Measurements from ENCODE around the gene MPHOSPH9. TPM values are rescaled to one million over a fixed set of nuclear protein-coding genes. Genes with fewer than 3 reads are reported as not detected.

The MPHOSPH9 gene, protein sequence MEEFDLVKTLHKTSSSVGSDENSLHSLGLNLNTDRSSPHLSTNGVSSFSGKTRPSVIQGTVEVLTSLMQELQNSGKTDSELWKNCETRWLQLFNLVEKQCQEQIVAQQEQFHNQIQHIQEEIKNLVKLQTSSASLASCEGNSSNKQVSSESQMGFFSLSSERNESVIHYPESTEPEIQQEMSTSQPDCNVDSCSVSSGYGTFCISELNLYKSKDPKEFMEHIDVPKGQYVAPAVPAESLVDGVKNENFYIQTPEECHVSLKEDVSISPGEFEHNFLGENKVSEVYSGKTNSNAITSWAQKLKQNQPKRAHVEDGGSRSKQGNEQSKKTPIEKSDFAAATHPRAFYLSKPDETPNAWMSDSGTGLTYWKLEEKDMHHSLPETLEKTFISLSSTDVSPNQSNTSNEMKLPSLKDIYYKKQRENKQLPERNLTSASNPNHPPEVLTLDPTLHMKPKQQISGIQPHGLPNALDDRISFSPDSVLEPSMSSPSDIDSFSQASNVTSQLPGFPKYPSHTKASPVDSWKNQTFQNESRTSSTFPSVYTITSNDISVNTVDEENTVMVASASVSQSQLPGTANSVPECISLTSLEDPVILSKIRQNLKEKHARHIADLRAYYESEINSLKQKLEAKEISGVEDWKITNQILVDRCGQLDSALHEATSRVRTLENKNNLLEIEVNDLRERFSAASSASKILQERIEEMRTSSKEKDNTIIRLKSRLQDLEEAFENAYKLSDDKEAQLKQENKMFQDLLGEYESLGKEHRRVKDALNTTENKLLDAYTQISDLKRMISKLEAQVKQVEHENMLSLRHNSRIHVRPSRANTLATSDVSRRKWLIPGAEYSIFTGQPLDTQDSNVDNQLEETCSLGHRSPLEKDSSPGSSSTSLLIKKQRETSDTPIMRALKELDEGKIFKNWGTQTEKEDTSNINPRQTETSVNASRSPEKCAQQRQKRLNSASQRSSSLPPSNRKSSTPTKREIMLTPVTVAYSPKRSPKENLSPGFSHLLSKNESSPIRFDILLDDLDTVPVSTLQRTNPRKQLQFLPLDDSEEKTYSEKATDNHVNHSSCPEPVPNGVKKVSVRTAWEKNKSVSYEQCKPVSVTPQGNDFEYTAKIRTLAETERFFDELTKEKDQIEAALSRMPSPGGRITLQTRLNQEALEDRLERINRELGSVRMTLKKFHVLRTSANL
- total RNA-seq, result 100 to 1,000 TPM in 2 of 5 donors, 10 to 100 TPM in 3; 44.6 to 288 (median 57.3) TPM
- polyA plus RNA-seq, result 1 to 10 TPM; 4.9 to 6.0 (median 5.7) TPM
- long read RNA-seq, donor 1, result 0 reads
- long read RNA-seq, donor 2, result 0 reads
- long read RNA-seq, donor 3, result 0 reads
- long read RNA-seq, donor 4, result 0 reads
- long read RNA-seq, donor 5, result 0 reads
- long read RNA-seq, donor 6, partial matches to known transcripts, result 9 of 46 reads
- long read RNA-seq, donor 6, other reads (novel, unspliced or antisense), result 37 of 46 reads
- long read RNA-seq, donor 7, result 0 reads
- long read RNA-seq, donor 8, result 0 reads
- long read RNA-seq, donor 9, result 0 reads
- long read RNA-seq, donor 10, result 0 reads

DNA sequence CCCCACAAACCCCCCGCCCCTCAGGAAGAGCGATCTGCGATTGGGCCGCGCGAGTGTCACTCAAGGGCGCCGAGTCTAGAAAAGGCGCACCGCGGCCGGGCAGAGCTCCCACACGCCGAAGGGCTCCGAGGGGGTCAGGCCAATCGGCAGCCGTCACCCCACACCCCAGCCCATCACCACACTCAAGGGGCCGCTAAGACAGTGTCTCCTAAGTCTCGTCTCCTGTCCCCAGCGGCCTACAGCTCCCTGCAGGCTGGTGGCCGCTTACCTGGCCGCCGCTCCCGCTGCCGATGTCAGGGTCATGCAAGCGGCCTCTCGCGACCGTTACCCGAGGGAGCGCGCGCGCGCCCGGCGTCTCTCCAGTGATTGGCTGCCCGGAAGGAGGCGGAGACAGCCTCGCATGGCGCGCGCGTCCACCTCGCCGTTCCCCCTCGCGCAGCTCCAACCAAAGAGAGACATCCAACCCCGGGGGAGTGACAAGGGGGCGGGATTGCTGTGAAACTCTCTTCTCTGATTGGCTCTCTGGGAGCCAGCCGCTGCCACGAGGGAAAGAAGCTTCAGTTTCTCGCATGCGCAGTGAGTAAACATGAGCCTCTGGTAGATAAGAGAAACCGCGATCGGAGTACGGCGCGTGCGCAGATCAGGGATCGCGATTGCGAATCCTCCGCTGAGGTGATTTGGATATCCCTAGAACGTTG is at the start of gene MPHOSPH9, which contains the start of gene MTRFR:
MPHOSPH9 (minus strand) TSS at position 335 of the 698 bp plus-strand sequence. CDS start 2,777 bp downstream, outside the sequence.
MTRFR (plus strand) TSS at position 630 of the 698 bp plus-strand sequence. CDS start 20,239 bp downstream, outside the sequence.
- peak; percentile 98 to 100 for DNase-seq
- peak within 1 kb of the TSS; percentile 85 to 97 (median 92) for H3K4me3 ChIP-seq
- intact Hi-C loops (cut with DNase I; ENCODE audit: low total_unique reads), result loop anchor here (10.0 kb wide), 2 partner anchors 198 to 248 kb away; partner anchors contain the start of gene ARL6IP4
- H3K9me3 ChIP-seq, result no peaks in the 10 kb centered on the region
- peak within 1 kb of the TSS; percentile 90 to 97 (median 96) for H3K27ac ChIP-seq
- TF ChIP-seq EP300 (IDR thresholded peaks at IDR 0.05), result no peak
- TF ChIP-seq POLR2AphosphoS5 (IDR thresholded peaks at IDR 0.05), result peak; percentile 81 to 97 (median 93)
- TF ChIP-seq, protein P1, sequence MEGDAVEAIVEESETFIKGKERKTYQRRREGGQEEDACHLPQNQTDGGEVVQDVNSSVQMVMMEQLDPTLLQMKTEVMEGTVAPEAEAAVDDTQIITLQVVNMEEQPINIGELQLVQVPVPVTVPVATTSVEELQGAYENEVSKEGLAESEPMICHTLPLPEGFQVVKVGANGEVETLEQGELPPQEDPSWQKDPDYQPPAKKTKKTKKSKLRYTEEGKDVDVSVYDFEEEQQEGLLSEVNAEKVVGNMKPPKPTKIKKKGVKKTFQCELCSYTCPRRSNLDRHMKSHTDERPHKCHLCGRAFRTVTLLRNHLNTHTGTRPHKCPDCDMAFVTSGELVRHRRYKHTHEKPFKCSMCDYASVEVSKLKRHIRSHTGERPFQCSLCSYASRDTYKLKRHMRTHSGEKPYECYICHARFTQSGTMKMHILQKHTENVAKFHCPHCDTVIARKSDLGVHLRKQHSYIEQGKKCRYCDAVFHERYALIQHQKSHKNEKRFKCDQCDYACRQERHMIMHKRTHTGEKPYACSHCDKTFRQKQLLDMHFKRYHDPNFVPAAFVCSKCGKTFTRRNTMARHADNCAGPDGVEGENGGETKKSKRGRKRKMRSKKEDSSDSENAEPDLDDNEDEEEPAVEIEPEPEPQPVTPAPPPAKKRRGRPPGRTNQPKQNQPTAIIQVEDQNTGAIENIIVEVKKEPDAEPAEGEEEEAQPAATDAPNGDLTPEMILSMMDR (IDR thresholded peaks at IDR 0.05), result no peak
- peak in 2 of 4 donors; percentile 85 to 86 for TF ChIP-seq POLR2A (IDR thresholded peaks at IDR 0.05)
- H3K27me3 ChIP-seq, result no peaks in the 10 kb centered on the region
- H3K4me1 ChIP-seq, result peaks cover 38 to 82% (median 64%) of the 10 kb centered on the region in 4 donors
- peaks cover 0 to 4% (median 0%) of the 10 kb centered on the region in 4 donors for H3K36me3 ChIP-seq
- 0% methylated on average over 20 to 66 of the region's 66 CpGs for WGBS, 5 donors

DNA sequence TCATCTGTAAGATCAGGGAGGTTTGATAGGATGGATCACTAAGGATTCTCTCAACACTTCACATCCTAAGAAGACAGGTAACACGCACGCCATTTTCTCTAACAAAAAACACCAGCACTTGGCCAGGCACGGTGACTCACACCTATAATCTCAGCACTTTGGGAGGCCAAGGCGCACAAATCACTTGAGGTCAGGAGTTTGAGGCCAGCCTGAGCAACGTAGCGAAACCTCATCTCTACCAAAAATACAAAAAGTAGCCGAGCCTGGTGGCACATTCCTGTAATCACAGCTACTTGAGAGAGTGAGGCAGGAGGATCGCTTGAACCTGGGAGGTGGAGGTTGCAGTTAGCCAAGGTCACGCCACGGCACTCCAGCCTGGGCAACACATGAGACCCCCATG is 49.2 kb upstream of the MPHOSPH9 start:
- TF ChIP-seq POLR2A (IDR thresholded peaks at IDR 0.05), result no peak
- TF ChIP-seq, protein P1 (IDR thresholded peaks at IDR 0.05), result no peak
- no peak for TF ChIP-seq POLR2AphosphoS5 (IDR thresholded peaks at IDR 0.05)
- no peak for TF ChIP-seq EP300 (IDR thresholded peaks at IDR 0.05)
- no peaks in the 10 kb centered on the region for H3K4me1 ChIP-seq
- no peaks in the 10 kb centered on the region for H3K27me3 ChIP-seq
- H3K4me3 ChIP-seq, result no peak overlapping the region
- intact Hi-C loops (cut with DNase I; ENCODE audit: low total_unique reads), result no loop called here
- DNase-seq, result no peak
- no peak overlapping the region for H3K27ac ChIP-seq
- H3K36me3 ChIP-seq, result no peaks in the 10 kb centered on the region
- no peaks in the 10 kb centered on the region for H3K9me3 ChIP-seq
- 87 to 91% (median 90%) methylated on average over 10 of the region's 10 CpGs for WGBS, 5 donors

GRCh38 chr12:123280971-123281370 is 48.0 kb upstream of the MPHOSPH9 start:
- H3K27ac ChIP-seq, result no peak overlapping the region
- no peaks in the 10 kb centered on the region for H3K27me3 ChIP-seq
- no peaks in the 10 kb centered on the region for H3K4me1 ChIP-seq
- intact Hi-C loops (cut with DNase I; ENCODE audit: low total_unique reads), result no loop called here
- no peak overlapping the region for H3K4me3 ChIP-seq
- no peaks in the 10 kb centered on the region for H3K9me3 ChIP-seq
- TF ChIP-seq, protein P1 (IDR thresholded peaks at IDR 0.05), result no peak
- TF ChIP-seq POLR2A (IDR thresholded peaks at IDR 0.05), result no peak
- TF ChIP-seq EP300 (IDR thresholded peaks at IDR 0.05), result no peak
- no peak for TF ChIP-seq POLR2AphosphoS5 (IDR thresholded peaks at IDR 0.05)
- 76 to 93% (median 89%) methylated on average over 2 of the region's 2 CpGs for WGBS, 5 donors
- no peaks in the 10 kb centered on the region for H3K36me3 ChIP-seq
- no peak for DNase-seq

Data from stomach (tissue), 19 donors.